ENCODE data around the gene STIM1. TPM values are rescaled to one million over a fixed set of nuclear protein-coding genes. Genes with fewer than 3 reads are reported as not detected.
"Not testable (repeated sequence)": the region's sequence is repeated elsewhere in the genome, so short reads cannot be mapped to it uniquely, and the experiment has no call there.

The STIM1 gene
- total RNA-seq, 2 experiments from 2014 or later, result 103 to 108 TPM

DNA sequence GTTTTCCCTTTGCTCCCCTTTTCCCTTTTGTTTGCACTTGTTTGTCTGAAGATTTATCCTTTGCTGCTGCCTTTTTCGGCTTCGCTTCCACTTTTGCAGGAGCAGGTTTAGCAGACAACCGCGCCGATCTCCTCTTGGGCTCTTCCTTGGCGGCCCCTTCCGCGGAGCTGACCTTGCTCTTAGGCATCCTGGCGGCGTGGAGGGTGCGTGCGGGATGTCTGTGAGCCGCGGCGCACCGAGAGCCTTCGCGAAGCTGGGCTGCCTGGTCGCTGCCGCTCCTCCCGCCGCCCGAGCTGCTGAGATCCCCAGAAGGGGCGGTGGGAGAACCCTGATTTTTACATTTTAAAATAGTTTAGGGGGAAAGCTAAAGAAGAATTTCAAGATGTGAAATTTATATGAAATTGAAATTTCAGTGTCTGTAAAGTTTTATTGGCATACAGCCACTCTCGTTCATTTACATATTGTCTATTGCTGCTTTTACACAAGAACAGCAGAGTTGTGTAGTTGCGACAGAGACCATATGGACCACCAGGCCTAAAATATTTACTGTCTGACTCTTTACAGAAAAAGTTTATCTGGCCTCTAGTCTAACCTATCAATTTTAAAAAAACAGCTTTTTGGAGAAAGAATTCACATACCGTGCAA is 133.9 kb downstream of the STIM1 start:
- ChIA-PET CTCF (interaction anchor here (0.7 to 1.8 kb wide), 2 partner anchors 47 to 140 kb away, joined by 3 to 7 read pairs; no protein-coding TSS in a partner anchor), POLR2A (interaction anchor here (1.1 kb wide), 1 partner anchor 135 kb away, joined by 4 read pairs; no protein-coding TSS in a partner anchor)
- H3K4me3 Mint-ChIP-seq, result peak overlapping the region; percentile 44
- no peaks in the 10 kb centered on the region for H3K27me3 Mint-ChIP-seq
- H3K27ac Mint-ChIP-seq, result peak overlapping the region; percentile 82
- peaks cover 73% of the 10 kb centered on the region for H3K4me1 Mint-ChIP-seq
- H3K36me3 Mint-ChIP-seq (ENCODE audit: low read depth), result peaks cover 56% of the 10 kb centered on the region
- H3K9me3 Mint-ChIP-seq, result peaks cover 18% of the 10 kb centered on the region
- DNase-seq, result no peak

DNA sequence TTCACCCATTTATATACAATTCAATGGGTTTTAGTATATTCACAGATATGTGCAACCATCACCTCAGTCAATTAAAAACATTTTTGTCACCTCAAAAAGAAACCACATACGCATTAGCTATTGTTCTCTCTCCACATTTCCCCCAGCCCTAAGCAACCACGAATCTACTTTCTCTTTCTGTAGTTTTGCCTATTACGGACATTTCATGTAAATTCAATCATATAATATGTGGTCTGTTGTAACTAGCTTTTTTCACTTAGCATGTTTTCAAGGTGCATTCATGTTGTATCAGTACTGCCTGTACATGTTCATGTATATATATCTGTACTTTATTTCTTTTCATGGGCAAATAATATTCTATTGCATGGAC is 134.4 kb downstream of the STIM1 start:
- peaks cover 22% of the 10 kb centered on the region for H3K9me3 Mint-ChIP-seq
- H3K4me1 Mint-ChIP-seq, result peaks cover 71% of the 10 kb centered on the region
- H3K4me3 Mint-ChIP-seq, result peak overlapping the region; percentile 44
- no peaks in the 10 kb centered on the region for H3K27me3 Mint-ChIP-seq
- H3K27ac Mint-ChIP-seq, result peak overlapping the region; percentile 82
- ChIA-PET POLR2A (interaction anchor here (1.1 kb wide), 1 partner anchor 135 kb away, joined by 4 read pairs; no protein-coding TSS in a partner anchor), CTCF (interaction anchor here (0.7 to 1.8 kb wide), 2 partner anchors 47 to 140 kb away, joined by 3 to 7 read pairs; no protein-coding TSS in a partner anchor)
- H3K36me3 Mint-ChIP-seq (ENCODE audit: low read depth), result peaks cover 60% of the 10 kb centered on the region
- peak; percentile 57 for DNase-seq

DNA sequence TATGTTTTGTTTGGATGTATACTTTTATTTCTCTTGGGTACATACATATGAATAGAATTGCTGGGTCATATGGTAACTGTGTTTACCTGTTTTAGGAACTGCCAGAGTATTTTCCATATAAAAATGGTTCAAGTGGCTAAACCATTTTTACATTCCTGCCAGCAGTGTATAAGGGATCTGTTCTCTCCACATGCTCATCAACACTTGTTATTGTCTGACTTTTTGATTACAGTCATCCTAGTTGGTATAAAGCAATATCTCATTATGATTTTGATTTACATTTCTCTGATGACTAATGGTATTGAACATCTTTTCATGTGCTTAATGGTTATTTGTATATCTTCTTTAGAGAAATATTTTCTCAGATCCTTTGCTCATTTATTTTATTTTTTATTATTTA is 134.9 kb downstream of the STIM1 start:
- Mint-ChIP-seq H3K27ac (peak overlapping the region; percentile 82), H3K27me3 (no peaks in the 10 kb centered on the region), H3K9me3 (peaks cover 26% of the 10 kb centered on the region), H3K4me3 (peak overlapping the region; percentile 44), H3K4me1 (peaks cover 71% of the 10 kb centered on the region), H3K36me3 (ENCODE audit: low read depth) (peaks cover 62% of the 10 kb centered on the region)
- ChIA-PET POLR2A (interaction anchor here (1.1 kb wide), 1 partner anchor 136 kb away, joined by 4 read pairs; no protein-coding TSS in a partner anchor), CTCF (no interaction called here)
- DNase-seq, result no peak

DNA sequence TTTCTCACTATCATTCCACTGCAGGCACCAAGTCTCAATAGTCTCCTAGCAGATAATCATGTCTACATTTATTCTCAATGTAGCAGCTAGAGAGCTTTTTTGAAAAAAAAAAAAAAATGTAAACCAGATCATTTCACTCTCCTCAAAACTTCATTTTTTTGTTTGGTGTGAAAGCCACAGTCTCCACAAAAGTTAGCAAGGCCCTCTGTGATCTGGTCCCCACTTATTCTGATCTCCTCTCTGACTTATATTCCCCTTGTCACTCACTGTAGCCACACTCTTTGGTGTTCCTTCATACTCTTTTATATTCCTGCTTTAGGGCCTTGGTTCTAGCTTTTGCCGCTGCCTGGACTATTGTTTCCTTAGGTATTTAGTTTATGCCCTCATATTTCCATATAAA is 137.5 kb downstream of the STIM1 start:
- peaks cover 64% of the 10 kb centered on the region for H3K4me1 Mint-ChIP-seq
- H3K4me3 Mint-ChIP-seq, result no peak overlapping the region

DNA sequence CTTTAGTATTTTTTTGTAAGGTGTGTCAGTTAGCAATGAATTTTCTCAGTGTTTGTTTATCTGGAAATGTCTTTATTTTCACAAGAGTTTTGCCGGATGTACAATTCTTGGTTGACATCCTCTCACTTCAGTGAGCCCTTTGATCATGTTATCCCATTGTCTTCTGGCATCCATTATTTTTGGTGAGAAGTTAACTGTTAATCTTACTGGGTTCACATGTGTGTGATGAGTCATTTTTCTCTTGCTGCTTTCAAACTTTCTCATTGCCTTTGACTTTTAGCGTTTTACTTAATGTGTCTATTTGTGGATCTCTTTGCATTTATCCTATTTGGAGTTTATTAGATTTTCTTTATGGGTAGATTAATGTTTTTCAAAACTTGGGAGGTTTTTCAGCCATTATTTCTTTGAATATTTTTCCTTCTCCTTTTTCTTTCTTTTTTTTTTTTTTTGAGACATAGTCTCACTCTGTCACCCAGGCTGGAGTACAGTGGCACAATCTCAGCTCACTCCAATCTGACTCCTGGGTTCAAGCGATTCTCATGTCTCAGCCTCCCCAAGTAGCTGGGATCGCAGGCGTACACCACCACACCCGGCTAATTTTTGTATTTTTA is 138.7 kb downstream of the STIM1 start:
- peaks cover 67% of the 10 kb centered on the region for H3K36me3 Mint-ChIP-seq (ENCODE audit: low read depth)
- POLR2A ChIA-PET, result no interaction called here
- no peak overlapping the region for H3K4me3 Mint-ChIP-seq
- no peaks in the 10 kb centered on the region for H3K27me3 Mint-ChIP-seq
- peaks cover 55% of the 10 kb centered on the region for H3K4me1 Mint-ChIP-seq
- CTCF ChIA-PET, result interaction anchor here (1.1 kb wide), 1 partner anchor 153 kb away, joined by 3 read pairs; no protein-coding TSS in a partner anchor
- no peak for DNase-seq
- H3K27ac Mint-ChIP-seq, result no peak overlapping the region
- H3K9me3 Mint-ChIP-seq, result peaks cover 39% of the 10 kb centered on the region

More for the DNA sequence above, 137.5 kb downstream of the STIM1 start:
- no peaks in the 10 kb centered on the region for H3K27me3 Mint-ChIP-seq
- H3K36me3 Mint-ChIP-seq (ENCODE audit: low read depth), result peaks cover 66% of the 10 kb centered on the region
- H3K27ac Mint-ChIP-seq, result no peak overlapping the region
- DNase-seq, result no peak
- POLR2A ChIA-PET, result no interaction called here
- peaks cover 35% of the 10 kb centered on the region for H3K9me3 Mint-ChIP-seq
- CTCF ChIA-PET, result interaction anchor here (1.1 kb wide), 1 partner anchor 151 kb away, joined by 3 read pairs; no protein-coding TSS in a partner anchor

DNA sequence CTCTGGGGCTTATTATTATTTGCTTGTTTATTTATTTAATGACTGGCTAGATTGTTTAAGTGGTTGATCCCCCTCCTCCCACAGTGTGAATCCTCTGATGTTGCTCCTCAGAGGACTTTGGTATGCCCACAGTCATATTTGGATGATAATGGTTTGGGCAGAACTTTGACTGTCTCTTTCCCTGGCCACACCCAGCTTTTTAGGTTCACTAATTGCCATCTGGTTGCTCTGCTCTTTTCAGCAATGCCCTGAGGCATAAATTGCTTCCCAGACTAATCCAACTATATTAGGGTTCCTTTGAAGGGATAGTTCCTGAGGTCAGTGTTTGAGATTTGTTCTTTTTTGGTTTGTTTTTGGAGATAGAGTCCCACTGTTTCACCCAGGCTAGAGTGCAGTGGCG is 139.8 kb downstream of the STIM1 start:
- Mint-ChIP-seq H3K9me3 (peaks cover 41% of the 10 kb centered on the region), H3K36me3 (ENCODE audit: low read depth) (peaks cover 65% of the 10 kb centered on the region), H3K4me3 (no peak overlapping the region), H3K27ac (no peak overlapping the region), H3K27me3 (no peaks in the 10 kb centered on the region), H3K4me1 (peaks cover 45% of the 10 kb centered on the region)
- no peak for DNase-seq
- POLR2A ChIA-PET, result no interaction called here
- CTCF ChIA-PET, result interaction anchor here (1.4 kb wide), 1 partner anchor 10 kb away, joined by 3 read pairs; no protein-coding TSS in a partner anchor

DNA sequence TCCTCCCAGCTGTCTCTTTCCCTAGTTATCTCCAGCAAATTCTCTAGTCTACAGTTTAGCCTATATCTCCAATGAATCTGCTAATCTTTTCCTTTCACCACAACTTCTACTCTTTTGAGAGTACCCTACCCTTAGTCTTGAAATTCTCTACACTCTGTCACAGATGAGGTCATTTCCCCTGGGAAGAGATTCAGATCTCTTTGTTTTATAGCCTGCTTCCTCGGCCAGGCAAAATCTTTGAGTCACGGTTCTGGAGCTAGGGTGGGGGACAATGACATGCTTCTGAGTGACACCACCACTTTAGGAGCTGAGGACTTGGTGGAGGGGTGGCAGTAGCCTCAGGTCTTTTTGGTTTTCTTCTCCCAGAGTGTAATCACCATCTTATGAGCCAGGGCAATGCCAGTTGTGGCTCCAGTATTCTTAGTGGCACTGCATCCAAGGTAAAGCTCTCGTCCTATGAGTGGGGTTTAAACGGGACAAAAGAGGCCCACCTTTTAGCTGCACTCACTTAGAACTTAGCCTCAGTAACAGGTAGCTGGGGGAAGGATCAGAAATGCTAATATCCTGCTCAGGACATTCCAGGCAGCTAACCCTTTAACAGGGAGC is 140.6 kb downstream of the STIM1 start:
- DNase-seq, result no peak
- Mint-ChIP-seq H3K9me3 (peaks cover 43% of the 10 kb centered on the region), H3K4me1 (peaks cover 39% of the 10 kb centered on the region), H3K27me3 (no peaks in the 10 kb centered on the region), H3K27ac (no peak overlapping the region), H3K36me3 (ENCODE audit: low read depth) (peaks cover 63% of the 10 kb centered on the region), H3K4me3 (no peak overlapping the region)
- CTCF ChIA-PET, result interaction anchor here (1.4 to 1.9 kb wide), 2 partner anchors 11 to 63 kb away, joined by 3 to 4 read pairs; no protein-coding TSS in a partner anchor
- POLR2A ChIA-PET, result no interaction called here

DNA sequence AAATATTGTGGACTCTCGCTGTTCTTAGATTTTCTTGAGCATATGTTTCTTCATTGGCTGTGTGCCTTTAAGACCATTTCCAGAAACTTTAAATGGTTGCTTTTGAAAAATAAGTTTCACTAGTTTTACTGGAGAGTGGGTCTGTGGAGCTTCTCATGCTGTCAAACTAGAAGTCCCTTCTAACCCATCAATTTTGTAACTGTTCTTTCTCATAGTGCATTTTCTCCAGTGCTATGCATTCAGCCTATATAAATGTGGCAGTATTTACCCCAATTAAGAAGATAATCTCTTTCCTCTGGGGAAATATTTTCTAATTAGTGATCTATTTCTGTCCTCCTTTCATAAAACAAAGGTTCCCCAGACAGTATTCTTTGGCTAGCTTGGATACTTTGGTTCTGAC is 141.2 kb downstream of the STIM1 start:
- ChIA-PET CTCF (interaction anchor here (1.9 kb wide), 1 partner anchor 62 kb away, joined by 4 read pairs; no protein-coding TSS in a partner anchor), POLR2A (no interaction called here)
- H3K36me3 Mint-ChIP-seq (ENCODE audit: low read depth), result peaks cover 63% of the 10 kb centered on the region
- peaks cover 43% of the 10 kb centered on the region for H3K9me3 Mint-ChIP-seq
- H3K4me3 Mint-ChIP-seq, result no peak overlapping the region
- no peaks in the 10 kb centered on the region for H3K27me3 Mint-ChIP-seq
- peaks cover 34% of the 10 kb centered on the region for H3K4me1 Mint-ChIP-seq
- DNase-seq, result no peak
- H3K27ac Mint-ChIP-seq, result no peak overlapping the region

DNA sequence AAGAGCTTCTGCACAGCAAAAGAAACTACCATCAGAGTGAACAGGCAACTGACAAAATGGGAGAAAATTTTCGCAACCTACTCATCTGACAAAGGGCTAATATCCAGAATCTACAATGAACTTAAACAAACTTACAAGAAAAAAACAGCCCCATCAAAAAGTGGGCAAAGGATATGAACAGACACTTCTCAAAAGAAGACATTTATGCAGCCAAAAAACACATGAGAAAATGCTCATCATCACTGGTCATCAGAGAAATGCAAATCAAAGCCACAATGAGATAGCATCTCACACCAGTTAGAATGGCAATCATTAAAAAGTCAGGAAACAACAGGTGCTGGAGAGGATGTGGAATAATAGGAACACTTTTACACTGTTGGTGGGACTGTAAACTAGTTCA is 149.3 kb downstream of the STIM1 start:
- CTCF ChIA-PET; H3K36me3 Mint-ChIP-seq (ENCODE audit: low read depth); POLR2A ChIA-PET; H3K4me3 Mint-ChIP-seq; H3K27ac Mint-ChIP-seq; H3K9me3 Mint-ChIP-seq; H3K27me3 Mint-ChIP-seq; DNase-seq: not testable (repeated sequence)
- peaks cover 11% of the 10 kb centered on the region for H3K4me1 Mint-ChIP-seq

DNA sequence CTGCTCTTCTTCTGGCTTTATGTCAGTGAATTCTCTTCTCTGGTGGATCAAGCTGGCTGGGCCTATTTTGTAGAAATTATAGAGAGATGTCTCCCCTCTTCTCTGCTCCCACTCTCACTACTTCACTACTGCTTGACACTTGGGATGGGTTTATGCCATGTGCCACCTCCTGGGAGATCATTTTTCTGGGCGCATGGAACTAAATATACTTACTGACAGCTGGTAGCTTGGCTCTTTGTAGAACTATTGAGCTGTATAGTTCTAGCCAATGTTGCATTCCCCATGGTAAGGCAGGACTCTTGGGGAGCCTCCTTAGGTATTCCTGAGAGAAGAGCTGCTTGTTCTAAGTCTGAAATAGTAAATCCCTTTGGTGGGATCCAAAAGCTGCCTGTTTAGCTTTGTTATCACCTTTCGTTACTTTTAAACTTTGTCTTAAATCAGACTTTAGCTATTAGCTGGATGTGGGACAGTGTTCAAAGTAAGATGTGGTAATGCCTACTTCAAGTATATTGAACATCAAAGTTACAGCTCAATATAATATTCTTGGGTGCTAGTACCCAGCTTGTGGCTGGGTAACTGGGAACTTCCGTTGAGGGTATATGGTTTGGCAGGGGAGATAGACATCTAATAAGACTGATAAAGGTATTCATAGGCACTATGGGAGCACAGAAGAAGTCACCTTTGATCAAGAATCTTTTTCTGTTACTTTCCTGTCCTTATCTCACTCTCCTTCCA is 151.6 kb downstream of the STIM1 start:
- no peaks in the 10 kb centered on the region for H3K27me3 Mint-ChIP-seq
- H3K27ac Mint-ChIP-seq, result no peak overlapping the region
- peaks cover 14% of the 10 kb centered on the region for H3K4me1 Mint-ChIP-seq
- H3K4me3 Mint-ChIP-seq, result no peak overlapping the region
- H3K36me3 Mint-ChIP-seq (ENCODE audit: low read depth), result peaks cover 10% of the 10 kb centered on the region
- ChIA-PET CTCF (interaction anchor here (0.6 to 1.9 kb wide), 3 partner anchors 18 to 152 kb away, joined by 3 to 6 read pairs (median 4); partner anchors contain the start of gene STIM1), POLR2A (interaction anchor here (0.6 kb wide), 1 partner anchor 9 kb away, joined by 3 read pairs; no protein-coding TSS in a partner anchor)
- H3K9me3 Mint-ChIP-seq, result peaks cover 10% of the 10 kb centered on the region
- no peak for DNase-seq

DNA sequence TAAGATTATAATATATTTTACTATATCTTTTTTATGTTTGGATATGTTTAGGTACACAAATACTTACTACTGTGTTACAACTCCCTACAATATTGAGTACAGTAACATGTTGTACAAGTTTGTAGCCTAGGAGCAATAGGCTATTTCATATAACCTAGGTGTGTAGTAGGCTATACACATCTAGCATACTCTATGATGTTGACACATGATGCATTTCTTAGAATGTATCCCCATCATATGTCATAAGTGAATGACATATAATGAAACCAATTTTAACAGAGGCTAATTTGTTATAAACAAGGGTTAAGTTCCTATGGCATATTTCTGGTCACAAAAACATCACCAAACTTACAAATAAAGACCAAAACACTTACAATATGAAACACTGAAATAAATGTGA is 152.7 kb downstream of the STIM1 start:
- DNase-seq, result no peak
- H3K9me3 Mint-ChIP-seq, result peaks cover 9% of the 10 kb centered on the region
- no peak overlapping the region for H3K4me3 Mint-ChIP-seq
- H3K4me1 Mint-ChIP-seq, result peaks cover 21% of the 10 kb centered on the region
- ChIA-PET CTCF (interaction anchor here (1.0 to 1.2 kb wide), 2 partner anchors 17 to 153 kb away, joined by 3 to 6 read pairs; partner anchors contain the start of gene STIM1), POLR2A (no interaction called here)
- H3K27ac Mint-ChIP-seq, result no peak overlapping the region
- no peaks in the 10 kb centered on the region for H3K27me3 Mint-ChIP-seq
- H3K36me3 Mint-ChIP-seq (ENCODE audit: low read depth), result peaks cover 16% of the 10 kb centered on the region

DNA sequence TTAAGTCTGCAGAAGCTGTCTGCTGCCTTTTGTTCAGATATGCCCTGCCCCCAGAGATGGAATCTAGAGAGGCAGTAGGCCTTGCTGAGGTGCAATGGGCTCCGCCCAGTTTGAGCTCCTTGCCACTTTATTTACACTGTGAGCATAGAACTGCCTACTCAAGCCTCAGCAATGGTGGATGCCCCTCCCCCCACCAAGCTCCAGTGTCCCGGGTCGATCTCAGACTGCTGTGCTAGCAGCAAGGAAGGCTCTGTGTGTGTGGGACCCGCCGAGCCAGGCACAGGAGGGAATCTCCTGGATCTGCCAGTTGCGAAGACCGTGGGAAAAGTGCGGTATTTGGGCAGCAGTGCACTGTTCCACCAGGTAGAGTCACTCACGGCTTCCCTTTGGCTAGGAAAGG is 161.1 kb downstream of the STIM1 start:
- CTCF ChIA-PET, result interaction anchor here (1.0 to 1.8 kb wide), 3 partner anchors 9 to 162 kb away, joined by 3 to 5 read pairs (median 4); partner anchors contain the start of gene STIM1
- H3K9me3 Mint-ChIP-seq, DNase-seq, H3K27me3 Mint-ChIP-seq, H3K4me3 Mint-ChIP-seq, POLR2A ChIA-PET, H3K27ac Mint-ChIP-seq: not testable (repeated sequence)
- H3K4me1 Mint-ChIP-seq, result peaks cover 45% of the 10 kb centered on the region
- H3K36me3 Mint-ChIP-seq (ENCODE audit: low read depth), result peaks cover 50% of the 10 kb centered on the region

Data from activated CD4-positive, alpha-beta T cell treated with anti-CD3 and anti-CD28 coated beads, Interleukin-2, amount 10 ng/mL, durations not matched to agents 7 days and 5 days (primary cell).